ENCODE measurements around the gene CFAP46. TPM values are rescaled to one million over a fixed set of nuclear protein-coding genes. Genes with fewer than 3 reads are reported as not detected.

Gene CFAP46
- total RNA-seq, 1 donor from 2014 or later = not detected

- Histone ChIP-seq H3K27me3 (no peaks in the 10 kb centered on the region), H3K9me3 (peaks cover 0 to 7% of the 10 kb centered on the region in 2 donors), H3K4me1 (no peaks in the 10 kb centered on the region), H3K4me3 (no peak overlapping the region), H3K36me3 (no peaks in the 10 kb centered on the region), H3K27ac (no peak overlapping the region)
- no peak for DNase-seq (ENCODE audit: low spot score in 2 of 2)
- TF ChIP-seq CTCF (IDR thresholded peaks at IDR 0.05) = no peak
- intact Hi-C loops (cut with DNase I) = no loop called here
Observed at GRCh38 chr10:132804785-132805426, 137.5 kb downstream of the CFAP46 start.

- Histone ChIP-seq H3K4me3 (no peak overlapping the region), H3K27me3 (no peaks in the 10 kb centered on the region), H3K9me3 (peaks cover 0 to 7% of the 10 kb centered on the region in 2 donors), H3K27ac (no peak overlapping the region), H3K4me1 (no peaks in the 10 kb centered on the region), H3K36me3 (no peaks in the 10 kb centered on the region)
- TF ChIP-seq CTCF (IDR thresholded peaks at IDR 0.05) = no peak
- no peak for DNase-seq (ENCODE audit: low spot score in 2 of 2)
- intact Hi-C loops (cut with DNase I) = no loop called here
Observed at GRCh38 chr10:132804287-132804686, 138.1 kb downstream of the CFAP46 start.

- H3K27me3 ChIP-seq = no peaks in the 10 kb centered on the region
- no peaks in the 10 kb centered on the region for H3K4me1 ChIP-seq
- H3K4me3 ChIP-seq = no peak overlapping the region
- DNase-seq (ENCODE audit: low spot score in 2 of 2) = no peak
- no peak overlapping the region for H3K27ac ChIP-seq
- H3K36me3 ChIP-seq = no peaks in the 10 kb centered on the region
- H3K9me3 ChIP-seq = peaks cover 0 to 7% of the 10 kb centered on the region in 2 donors
- intact Hi-C loops (cut with DNase I) = no loop called here
- no peak for TF ChIP-seq CTCF (IDR thresholded peaks at IDR 0.05)
Observed at GRCh38 chr10:132803416-132804210, 138.8 kb downstream of the CFAP46 start.

- H3K9me3 ChIP-seq = peaks cover 0 to 7% of the 10 kb centered on the region in 2 donors
- H3K4me3 ChIP-seq = no peak overlapping the region
- no peak for TF ChIP-seq CTCF (IDR thresholded peaks at IDR 0.05)
- no peak for DNase-seq (ENCODE audit: low spot score in 2 of 2)
- H3K27me3 ChIP-seq = no peaks in the 10 kb centered on the region
- H3K36me3 ChIP-seq = no peaks in the 10 kb centered on the region
- no peak overlapping the region for H3K27ac ChIP-seq
- H3K4me1 ChIP-seq = no peaks in the 10 kb centered on the region
- intact Hi-C loops (cut with DNase I) = no loop called here
Observed at GRCh38 chr10:132802694-132803320, 139.6 kb downstream of the CFAP46 start.

- H3K4me1 ChIP-seq = no peaks in the 10 kb centered on the region
- no peak for DNase-seq (ENCODE audit: low spot score in 2 of 2)
- intact Hi-C loops (cut with DNase I) = no loop called here
- H3K27ac ChIP-seq = no peak overlapping the region
- no peaks in the 10 kb centered on the region for H3K27me3 ChIP-seq
- H3K4me3 ChIP-seq = no peak overlapping the region
- no peak for TF ChIP-seq CTCF (IDR thresholded peaks at IDR 0.05)
- no peaks in the 10 kb centered on the region for H3K36me3 ChIP-seq
- H3K9me3 ChIP-seq = peaks cover 0 to 7% of the 10 kb centered on the region in 2 donors
Observed at GRCh38 chr10:132802048-132802447, 140.3 kb downstream of the CFAP46 start.
